GM20431 (cell line): ENCODE data around the gene GNAL.

Source experiments
- in situ Hi-C: fragments of 300-500 bp; cut with MseI, MboI; formaldehyde crosslinking; loops from one replicate; pipeline ENCODE4 v1.15.0; 2020; ENCODE audit warnings: low sequenced_read_pairs; ENCODE audit not compliant: unreplicated experiment

Gene GNAL

GRCh38 chr18:11925800-11926481 lies 236.9 kb downstream of the GNAL start:
- in situ Hi-C loops = no loop called here

- in situ Hi-C loops = no loop called here
Measured at GRCh38 chr18:11927497-11927896, 238.4 kb downstream of the GNAL start.

GRCh38 chr18:11932393-11932792 lies 243.3 kb downstream of the GNAL start:
- in situ Hi-C loops = loop anchor here (10.0 kb wide), 1 partner anchor 112 kb away; no protein-coding TSS in a partner anchor
